Breast epithelium (tissue), 3 donors: Measurements from ENCODE around the gene NCOA5.

Experiments used
- CTCF ChIP-seq, 3 donors: fragments of 450-650 bp; IDR thresholded peaks; one replicate each; pipeline ENCODE4 v1.5.1; 2016 to 2017; ENCODE audit warnings: antibody characterized with exemption in 3 of 3, mild to moderate bottlenecking in 3 of 3, moderate library complexity in 3 of 3
- POLR2A ChIP-seq: fragments of 450-650 bp; IDR thresholded peaks from one replicate; pipeline ENCODE4 v1.6.1; 2016; ENCODE audit warnings: antibody characterized with exemption, mild to moderate bottlenecking, moderate library complexity
- POLR2AphosphoS5 ChIP-seq, 3 donors: sonication (generic); formaldehyde crosslinking; IDR thresholded peaks; one replicate each; pipeline ENCODE4 v1.6.1; 2017; ENCODE audit warnings: antibody characterized with exemption in 3 of 3

GRCh38 chr20:46049815-46050214, 39.9 kb downstream of the NCOA5 start:
- TF ChIP-seq POLR2A (no peak), POLR2AphosphoS5 (IDR thresholded peaks at IDR 0.05) (no peak), CTCF (IDR thresholded peaks at IDR 0.05) (no peak)
